DOHH2 (cell line): ENCODE data around the gene NTNG2.

Source experiments
- H3F3A ChIP-seq: fragments of 200-600 bp; sonication (generic), shearing (Covaris generic); 2 replicates; pipeline ENCODE4 v1.6.0; 2016; ENCODE audit warnings: antibody characterized with exemption, mild to moderate bottlenecking; ENCODE audit not compliant: control insufficient read depth, insufficient read depth
- H3K27ac ChIP-seq: fragments of 200-600 bp; sonication (generic); 2 replicates; pipeline ENCODE4 v1.5.1; 2014; ENCODE audit warnings: low read depth, mild to moderate bottlenecking, low read length, moderate library complexity
- H3K27me3 ChIP-seq: fragments of 200-600 bp; sonication (generic); 2 replicates; pipeline ENCODE4 v1.6.1; 2014; ENCODE audit warnings: mild to moderate bottlenecking, low read length, mixed read lengths; ENCODE audit not compliant: control insufficient read depth
- H3K36me3 ChIP-seq: fragments of 200-600 bp; sonication (generic); 2 replicates; pipeline ENCODE4 v1.6.1; 2014; ENCODE audit warnings: mild to moderate bottlenecking, low read length, moderate library complexity, mixed read lengths; ENCODE audit not compliant: control insufficient read depth
- H3K4me1 ChIP-seq: fragments of 200-600 bp; sonication (generic); 2 replicates; pipeline ENCODE4 v1.6.1; 2014; ENCODE audit warnings: mild to moderate bottlenecking, low read length, mixed read lengths; ENCODE audit not compliant: control insufficient read depth
- H3K4me2 ChIP-seq: fragments of 200-600 bp; sonication (generic); 2 replicates; pipeline ENCODE4 v1.6.0; 2014; ENCODE audit warnings: mild to moderate bottlenecking, low read length, moderate library complexity
- H3K4me3 ChIP-seq: fragments of 200-600 bp; sonication (generic); 2 replicates; pipeline ENCODE4 v1.5.1; 2014; ENCODE audit warnings: mild to moderate bottlenecking, low read length, mixed read lengths
- H3K79me2 ChIP-seq: fragments of 200-600 bp; sonication (generic); 2 replicates; pipeline ENCODE4 v1.6.1; 2014; ENCODE audit warnings: mild to moderate bottlenecking, low read length, mixed read lengths; ENCODE audit not compliant: control insufficient read depth
- H3K9me2 ChIP-seq: fragments of 200-600 bp; sonication (generic); replicated peaks from 2 replicates; pipeline ENCODE4 v1.6.1; 2014; ENCODE audit warnings: mild to moderate bottlenecking, low read length, mixed read lengths; ENCODE audit not compliant: control insufficient read depth
- H3K9me3 ChIP-seq: fragments of 200-600 bp; sonication (generic); 2 replicates; pipeline ENCODE4 v1.6.1; 2014; ENCODE audit warnings: antibody characterized with exemption, low read length, mixed read lengths; ENCODE audit not compliant: control insufficient read depth, insufficient read depth
- H4K20me1 ChIP-seq: fragments of 200-600 bp; sonication (generic); 2 replicates; pipeline ENCODE4 v1.6.0; 2014; ENCODE audit warnings: low read depth, mild to moderate bottlenecking, antibody characterized with exemption, low read length, moderate library complexity; ENCODE audit not compliant: control insufficient read depth, insufficient read depth
- CTCF ChIP-seq: fragments of 200-600 bp; sonication (generic); IDR thresholded peaks from one replicate; pipeline ENCODE4 v1.5.1; 2014; ENCODE audit warnings: antibody characterized with exemption, mild to moderate bottlenecking, low read depth, low read length; ENCODE audit not compliant: poor library complexity, severe bottlenecking
- EZH2phosphoT487 ChIP-seq: fragments of 200-600 bp; sonication (generic); IDR thresholded peaks from 2 replicates; pipeline ENCODE4 v1.6.1; 2017; ENCODE audit warnings: borderline replicate concordance, mild to moderate bottlenecking, antibody characterized with exemption, low read length, moderate library complexity, mixed read lengths

Gene NTNG2

GRCh38 chr9:132197315-132197714, 35.5 kb downstream of the NTNG2 start:
- Histone ChIP-seq H3K79me2 (no peaks in the 10 kb centered on the region), H3K4me3 (no peak overlapping the region), H4K20me1 (no peaks in the 10 kb centered on the region), H3K9me2 (no peaks in the 10 kb centered on the region), H3K27me3 (peaks cover 15% of the 10 kb centered on the region; the same call in 1 of the 2 replicates), H3F3A (no peaks in the 10 kb centered on the region), H3K9me3 (no peaks in the 10 kb centered on the region), H3K27ac (no peak overlapping the region), H3K4me2 (no peak overlapping the region), H3K4me1 (no peaks in the 10 kb centered on the region), H3K36me3 (no peaks in the 10 kb centered on the region)
- TF ChIP-seq EZH2phosphoT487, result no peak
- no peak for TF ChIP-seq CTCF

DNA sequence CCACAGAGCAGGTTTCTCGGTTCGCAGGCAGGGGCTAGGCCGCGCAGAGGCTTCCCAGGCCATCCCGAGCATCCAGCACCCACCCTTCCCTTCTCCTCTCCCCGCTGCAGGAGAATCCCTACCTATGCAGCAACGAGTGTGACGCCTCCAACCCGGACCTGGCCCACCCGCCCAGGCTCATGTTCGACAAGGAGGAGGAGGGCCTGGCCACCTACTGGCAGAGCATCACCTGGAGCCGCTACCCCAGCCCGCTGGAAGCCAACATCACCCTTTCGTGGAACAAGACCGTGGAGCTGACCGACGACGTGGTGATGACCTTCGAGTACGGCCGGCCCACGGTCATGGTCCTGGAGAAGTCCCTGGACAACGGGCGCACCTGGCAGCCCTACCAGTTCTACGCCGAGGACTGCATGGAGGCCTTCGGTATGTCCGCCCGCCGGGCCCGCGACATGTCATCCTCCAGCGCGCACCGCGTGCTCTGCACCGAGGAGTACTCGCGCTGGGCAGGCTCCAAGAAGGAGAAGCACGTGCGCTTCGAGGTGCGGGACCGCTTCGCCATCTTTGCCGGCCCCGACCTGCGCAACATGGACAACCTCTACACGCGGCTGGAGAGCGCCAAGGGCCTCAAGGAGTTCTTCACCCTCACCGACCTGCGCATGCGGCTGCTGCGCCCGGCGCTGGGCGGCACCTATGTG, 36.1 kb downstream of the NTNG2 start:
- Histone ChIP-seq H3K27me3 (peaks cover 15% of the 10 kb centered on the region; the same call in 1 of the 2 replicates), H4K20me1 (no peaks in the 10 kb centered on the region), H3K4me1 (no peaks in the 10 kb centered on the region), H3K9me3 (no peaks in the 10 kb centered on the region), H3K27ac (no peak overlapping the region), H3F3A (no peaks in the 10 kb centered on the region), H3K9me2 (no peaks in the 10 kb centered on the region), H3K36me3 (no peaks in the 10 kb centered on the region), H3K4me2 (no peak overlapping the region), H3K79me2 (no peaks in the 10 kb centered on the region), H3K4me3 (no peak overlapping the region)
- TF ChIP-seq CTCF, result no peak
- no peak for TF ChIP-seq EZH2phosphoT487

- no peaks in the 10 kb centered on the region for H3F3A ChIP-seq
- TF ChIP-seq EZH2phosphoT487 (no peak), CTCF (no peak)
- H3K4me1 ChIP-seq, result no peaks in the 10 kb centered on the region
- no peaks in the 10 kb centered on the region for H3K36me3 ChIP-seq
- H3K4me3 ChIP-seq, result no peak overlapping the region
- no peaks in the 10 kb centered on the region for H4K20me1 ChIP-seq
- no peaks in the 10 kb centered on the region for H3K79me2 ChIP-seq
- H3K9me3 ChIP-seq, result no peaks in the 10 kb centered on the region
- no peak overlapping the region for H3K4me2 ChIP-seq
- H3K27ac ChIP-seq, result no peak overlapping the region
- H3K9me2 ChIP-seq, result no peaks in the 10 kb centered on the region
- H3K27me3 ChIP-seq, result peaks cover 15% of the 10 kb centered on the region; the same call in 1 of the 2 replicates
Measured at GRCh38 chr9:132199056-132199455, 37.2 kb downstream of the NTNG2 start.
